Central memory CD8-positive, alpha-beta T cell (primary cell): ENCODE data around the gene APLP1.

Source experiments
- ATAC-seq: fragments of 150-1000 bp; cut with Tn5 transposase; replicated peaks from 2 replicates; pipeline ENCODE4 v1.10.0; 2022; ENCODE audit warnings: mild to moderate bottlenecking, moderate FRiP score, moderate number of reproducible peaks; ENCODE audit not compliant: poor library complexity, severe bottlenecking; ENCODE audit errors: extremely low read depth
- DNase-seq, 2 donors: peaks; one replicate each; pipeline ENCODE4 v3.0.0; 2021; ENCODE audit warnings: low spot score in 2 of 2
- H3K27ac Mint-ChIP-seq: one replicate; pipeline ENCODE4 v1.8.0; 2022; ENCODE audit warnings: low read depth, mild to moderate bottlenecking, moderate library complexity, mixed read lengths
- H3K27me3 Mint-ChIP-seq: one replicate; pipeline ENCODE4 v1.8.0; 2022; ENCODE audit warnings: mixed read lengths
- H3K36me3 Mint-ChIP-seq: one replicate; pipeline ENCODE4 v1.8.0; 2022; ENCODE audit warnings: mild to moderate bottlenecking, moderate library complexity, mixed read lengths; ENCODE audit not compliant: insufficient read depth
- H3K4me1 Mint-ChIP-seq: one replicate; pipeline ENCODE4 v1.8.0; 2022; ENCODE audit warnings: mixed read lengths
- H3K4me3 Mint-ChIP-seq: one replicate; pipeline ENCODE4 v1.8.0; 2022; ENCODE audit warnings: mild to moderate bottlenecking, moderate library complexity, mixed read lengths
- H3K9me3 Mint-ChIP-seq: one replicate; pipeline ENCODE4 v1.8.0; 2022; ENCODE audit warnings: mixed read lengths

The APLP1 gene

GRCh38 chr19:35845215-35846037, 22.9 kb upstream of the APLP1 start:
- H3K9me3 Mint-ChIP-seq: peaks cover 4% of the 10 kb centered on the region
- H3K4me3 Mint-ChIP-seq: peak overlapping the region; percentile 65
- H3K4me1 Mint-ChIP-seq: peaks cover 18% of the 10 kb centered on the region
- H3K27me3 Mint-ChIP-seq: peaks cover 80% of the 10 kb centered on the region
- peaks cover 2% of the 10 kb centered on the region for H3K36me3 Mint-ChIP-seq
- ATAC-seq (no peak), DNase-seq (no peak)
- no peak overlapping the region for H3K27ac Mint-ChIP-seq

GRCh38 chr19:35846038-35846668, 22.2 kb upstream of the APLP1 start:
- ATAC-seq: no peak
- no peak for DNase-seq
- Mint-ChIP-seq H3K9me3 (peaks cover 4% of the 10 kb centered on the region), H3K27me3 (peaks cover 87% of the 10 kb centered on the region), H3K4me3 (peak overlapping the region; percentile 37), H3K27ac (no peak overlapping the region), H3K4me1 (peaks cover 18% of the 10 kb centered on the region), H3K36me3 (peaks cover 2% of the 10 kb centered on the region)

- Mint-ChIP-seq H3K36me3 (peaks cover 2% of the 10 kb centered on the region), H3K9me3 (peaks cover 2% of the 10 kb centered on the region), H3K27ac (no peak overlapping the region), H3K4me3 (no peak overlapping the region), H3K4me1 (peaks cover 18% of the 10 kb centered on the region), H3K27me3 (peaks cover 90% of the 10 kb centered on the region)
- ATAC-seq (no peak), DNase-seq (no peak)
Measured at GRCh38 chr19:35847911-35848310, 20.5 kb upstream of the APLP1 start.

- H3K27ac Mint-ChIP-seq: no peak overlapping the region
- H3K27me3 Mint-ChIP-seq: peaks cover 90% of the 10 kb centered on the region
- H3K4me1 Mint-ChIP-seq: peaks cover 18% of the 10 kb centered on the region
- no peaks in the 10 kb centered on the region for H3K9me3 Mint-ChIP-seq
- ATAC-seq (no peak), DNase-seq (no peak)
- no peak overlapping the region for H3K4me3 Mint-ChIP-seq
- H3K36me3 Mint-ChIP-seq: peaks cover 2% of the 10 kb centered on the region
Measured at GRCh38 chr19:35848486-35848885, 19.9 kb upstream of the APLP1 start.

- Mint-ChIP-seq H3K27ac (no peak overlapping the region), H3K27me3 (peaks cover 88% of the 10 kb centered on the region), H3K36me3 (peaks cover 2% of the 10 kb centered on the region), H3K9me3 (no peaks in the 10 kb centered on the region), H3K4me3 (no peak overlapping the region), H3K4me1 (peaks cover 18% of the 10 kb centered on the region)
- no peak for DNase-seq
- ATAC-seq: no peak
Measured at GRCh38 chr19:35848919-35849505, 19.4 kb upstream of the APLP1 start.

- Mint-ChIP-seq H3K27me3 (peaks cover 86% of the 10 kb centered on the region), H3K36me3 (peaks cover 2% of the 10 kb centered on the region), H3K4me3 (no peak overlapping the region), H3K9me3 (no peaks in the 10 kb centered on the region), H3K4me1 (peaks cover 2% of the 10 kb centered on the region), H3K27ac (no peak overlapping the region)
- ATAC-seq (no peak), DNase-seq (no peak)
Measured at GRCh38 chr19:35851213-35852028, 17.0 kb upstream of the APLP1 start.

- Mint-ChIP-seq H3K27ac (no peak within 1 kb of the TSS), H3K4me3 (no peak within 1 kb of the TSS), H3K9me3 (no peaks in the 10 kb centered on the region), H3K36me3 (peaks cover 2% of the 10 kb centered on the region), H3K4me1 (peaks cover 6% of the 10 kb centered on the region), H3K27me3 (peaks cover 78% of the 10 kb centered on the region)
- ATAC-seq: no peak
- DNase-seq: no peak
Measured at GRCh38 chr19:35852029-35852780, 16.2 kb upstream of the APLP1 start, which contains the start of gene NPHS1. Gene NPHS1, minus strand, starts transcription at chr19:35852504. Its CDS starts 667 bp downstream, at chr19:35851837.

- H3K27me3 Mint-ChIP-seq: peaks cover 73% of the 10 kb centered on the region
- no peak for ATAC-seq
- no peaks in the 10 kb centered on the region for H3K36me3 Mint-ChIP-seq
Measured at GRCh38 chr19:35853038-35853756, 15.2 kb upstream of the APLP1 start.

GRCh38 chr19:35856546-35857149, 11.7 kb upstream of the APLP1 start, which contains the start of gene KIRREL2:
Gene KIRREL2, plus strand, starts transcription at chr19:35856911. Its CDS starts 209 bp downstream, at chr19:35857120.
- Mint-ChIP-seq H3K36me3 (peaks cover 2% of the 10 kb centered on the region), H3K4me3 (peak within 1 kb of the TSS; percentile 76), H3K9me3 (no peaks in the 10 kb centered on the region), H3K4me1 (peaks cover 6% of the 10 kb centered on the region), H3K27ac (peak within 1 kb of the TSS; percentile 38), H3K27me3 (peaks cover 69% of the 10 kb centered on the region)
- DNase-seq (no peak), ATAC-seq (peak; percentile 49)

More at GRCh38 chr19:35853038-35853756, 15.2 kb upstream of the APLP1 start:
- no peak overlapping the region for H3K4me3 Mint-ChIP-seq
- H3K4me1 Mint-ChIP-seq: peaks cover 6% of the 10 kb centered on the region
- no peaks in the 10 kb centered on the region for H3K9me3 Mint-ChIP-seq
- H3K27ac Mint-ChIP-seq: no peak overlapping the region
- DNase-seq: no peak

GRCh38 chr19:35858311-35858710, 10.1 kb upstream of the APLP1 start:
- Mint-ChIP-seq H3K9me3 (no peaks in the 10 kb centered on the region), H3K4me1 (peaks cover 6% of the 10 kb centered on the region), H3K27ac (no peak overlapping the region), H3K36me3 (peaks cover 2% of the 10 kb centered on the region), H3K27me3 (peaks cover 66% of the 10 kb centered on the region), H3K4me3 (no peak overlapping the region)
- no peak for DNase-seq
- ATAC-seq: no peak

GRCh38 chr19:35859414-35859813, 9.0 kb upstream of the APLP1 start:
- H3K27me3 Mint-ChIP-seq: peaks cover 57% of the 10 kb centered on the region
- H3K4me1 Mint-ChIP-seq: peaks cover 6% of the 10 kb centered on the region
- no peak overlapping the region for H3K4me3 Mint-ChIP-seq
- no peak for ATAC-seq
- peaks cover 2% of the 10 kb centered on the region for H3K36me3 Mint-ChIP-seq
- no peaks in the 10 kb centered on the region for H3K9me3 Mint-ChIP-seq
- no peak overlapping the region for H3K27ac Mint-ChIP-seq
- DNase-seq: no peak
